A549 (cell line): ENCODE data around the gene NR1D1. TPM values are rescaled to one million over a fixed set of nuclear protein-coding genes. Genes with fewer than 3 reads are reported as not detected.

Source experiments
- CBX8 ChIP-seq: fragments of 200-600 bp; sonication (generic); IDR thresholded peaks from 2 replicates; pipeline ENCODE4 v1.6.1; 2016
- CHD2 ChIP-seq: fragments of 150-350 bp; IDR thresholded peaks from 2 replicates; pipeline ENCODE4 v1.6.1; 2014; ENCODE audit warnings: low read length; ENCODE audit not compliant: partially characterized antibody
- CHD4 ChIP-seq: fragments of 200-600 bp; sonication (generic); IDR thresholded peaks from 2 replicates; pipeline ENCODE4 v1.6.1; 2016; ENCODE audit warnings: antibody characterized with exemption, mild to moderate bottlenecking, borderline replicate concordance
- EHF ChIP-seq: fragments of 250-450 bp; sonication (Bioruptor Pico); IDR thresholded peaks from 2 replicates; pipeline ENCODE4 v1.5.0; 2020; ENCODE audit warnings: mild to moderate bottlenecking
- EHMT2 ChIP-seq: fragments of 200-600 bp; sonication (generic); IDR thresholded peaks from 2 replicates; pipeline ENCODE4 v1.6.1; 2016; ENCODE audit warnings: antibody characterized with exemption, low read depth, mild to moderate bottlenecking, moderate library complexity
- GATA3 ChIP-seq: IDR thresholded peaks from 2 replicates; pipeline ENCODE4 v1.6.1; 2012; ENCODE audit warnings: borderline replicate concordance
- HDAC2 ChIP-seq: fragments of 200-600 bp; sonication (generic); IDR thresholded peaks from 2 replicates; pipeline ENCODE4 v1.6.1; 2016
- HOXA7 ChIP-seq: fragments of 250-450 bp; sonication (Bioruptor Pico); IDR thresholded peaks from 2 replicates; pipeline ENCODE4 v1.5.0; 2020; ENCODE audit warnings: mild to moderate bottlenecking, moderate library complexity
- HOXB13 ChIP-seq: fragments of 250-450 bp; sonication (Bioruptor Pico); IDR thresholded peaks from 2 replicates; pipeline ENCODE4 v1.5.0; 2020; ENCODE audit warnings: low read depth, mild to moderate bottlenecking, moderate library complexity
- JUN ChIP-seq, 2 experiments: fragments of >200 bp; sonication (Bioruptor Twin); formaldehyde crosslinking; IDR thresholded peaks; 2 replicates in 1 of 2; 3 replicates in 1 of 2; pipeline ENCODE4 v1.6.1; 2016 to 2017
- JUNB ChIP-seq: fragments of >200 bp; sonication (Bioruptor Twin); formaldehyde crosslinking; IDR thresholded peaks from 2 replicates; pipeline ENCODE4 v1.6.1; 2016
- KDM1A ChIP-seq: fragments of 200-600 bp; sonication (generic); IDR thresholded peaks from 2 replicates; pipeline ENCODE4 v1.6.1; 2016; ENCODE audit warnings: low read depth, mild to moderate bottlenecking
- MYC ChIP-seq: IDR thresholded peaks from 2 replicates; pipeline ENCODE4 v1.6.1; 2012; ENCODE audit warnings: mild to moderate bottlenecking, inconsistent platforms, low read length, improper control_type of control experiment, borderline replicate concordance
- NPAS2 ChIP-seq: fragments of 250-450 bp; sonication (Bioruptor Pico); IDR thresholded peaks from 2 replicates; pipeline ENCODE4 v1.8.0; 2022; ENCODE audit warnings: mild to moderate bottlenecking, moderate library complexity, borderline replicate concordance
- PHF8 ChIP-seq: fragments of 200-600 bp; sonication (generic); IDR thresholded peaks from 2 replicates; pipeline ENCODE4 v1.6.1; 2016; ENCODE audit warnings: low read depth, mild to moderate bottlenecking, antibody characterized with exemption, moderate library complexity, borderline replicate concordance
- POLR2A ChIP-seq: IDR thresholded peaks from 2 replicates; pipeline ENCODE4 v1.6.1; 2012; ENCODE audit warnings: mild to moderate bottlenecking, low read length
- POLR2AphosphoS2 ChIP-seq: conservative IDR thresholded peaks from 2 replicates; pipeline ENCODE4 v1.6.1; 2012; ENCODE audit warnings: low read length, improper control_type of control experiment, inconsistent platforms
- RAD21 ChIP-seq, 2 experiments: fragments of >200 bp in 1 of 2; sonication (Bioruptor Twin) in 1 of 2; formaldehyde crosslinking in 1 of 2; IDR thresholded peaks in 1 of 2; conservative IDR thresholded peaks in 1 of 2; 2 replicates in 1 of 2; 3 replicates in 1 of 2; pipeline ENCODE4 v1.6.1; 2012 to 2018; ENCODE audit warnings: inconsistent platforms in 1 of 2
- RARB ChIP-seq: fragments of 250-450 bp; sonication (Bioruptor Pico); IDR thresholded peaks from 2 replicates; pipeline ENCODE4 v1.8.0; 2021; ENCODE audit warnings: mild to moderate bottlenecking, moderate library complexity
- RCOR1 ChIP-seq: fragments of 150-350 bp; IDR thresholded peaks from 2 replicates; pipeline ENCODE4 v1.6.1; 2014; ENCODE audit warnings: antibody characterized with exemption, low read length, low read depth
- SMC3 ChIP-seq: fragments of >200 bp; sonication (Bioruptor Twin); formaldehyde crosslinking; IDR thresholded peaks from 3 replicates; pipeline ENCODE4 v1.6.1; 2018; ENCODE audit warnings: inconsistent platforms
- ZC3H11A ChIP-seq: fragments of 450-650 bp; IDR thresholded peaks from 2 replicates; pipeline ENCODE4 v1.6.1; 2014; ENCODE audit warnings: antibody characterized with exemption, mild to moderate bottlenecking
- polyA plus RNA-seq, 4 experiments: library from polyadenylated mRNA; depleted of rRNA in 3 of 4; stranded (reverse); fragments of >200 nt; fragmentation: RNase III in 1 of 4; extraction: RNeasy Plus Mini Kit Qiagen cat#74134 plus additional on column Dnase treatment in 1 of 4; gene quantifications; 2 replicates in 3 of 4; 3 replicates in 1 of 4; pipeline ENCODE4 v1.2.3, GENCODE V29; 2011 to 2017
- TF ChIP-seq, protein P1 (sequence below): fragments of >200 bp; sonication (Bioruptor Twin); formaldehyde crosslinking; IDR thresholded peaks from 3 replicates; pipeline ENCODE4 v1.5.1; 2016
- TF ChIP-seq, protein P2 (sequence below): IDR thresholded peaks from 2 replicates; pipeline ENCODE4 v1.6.1; 2012
- TF ChIP-seq, protein P3 (sequence below): IDR thresholded peaks from 2 replicates; pipeline ENCODE4 v1.6.1; 2012
- TF ChIP-seq, protein P4 (sequence below): fragments of 450-650 bp; IDR thresholded peaks from 2 replicates; pipeline ENCODE4 v1.6.1; 2014; ENCODE audit warnings: antibody characterized with exemption
- TF ChIP-seq, protein P5 (sequence below): fragments of >200 bp; sonication (Bioruptor Twin); formaldehyde crosslinking; IDR thresholded peaks from 3 replicates; pipeline ENCODE4 v1.6.1; 2016
- TF ChIP-seq, protein P6 (sequence below): fragments of 250-450 bp; sonication (Bioruptor Pico); IDR thresholded peaks from 2 replicates; pipeline ENCODE4 v1.5.0; 2020; ENCODE audit warnings: low read depth, mild to moderate bottlenecking, moderate library complexity
- TF ChIP-seq, protein P7 (sequence below): fragments of 250-450 bp; sonication (Bioruptor Pico); IDR thresholded peaks from 2 replicates; pipeline ENCODE4 v1.5.0; 2021; ENCODE audit warnings: mild to moderate bottlenecking, moderate library complexity, borderline replicate concordance
- TF ChIP-seq, protein P8 (sequence below): fragments of 200-600 bp; sonication (generic); IDR thresholded peaks from 2 replicates; pipeline ENCODE4 v1.6.1; 2016; ENCODE audit warnings: antibody characterized with exemption, mild to moderate bottlenecking, moderate library complexity

NR1D1 gene
- polyA plus RNA-seq, 2 of the 4 experiments (the other 2 are of a cell fraction) = 1.2 to 4.4 TPM

DNA sequence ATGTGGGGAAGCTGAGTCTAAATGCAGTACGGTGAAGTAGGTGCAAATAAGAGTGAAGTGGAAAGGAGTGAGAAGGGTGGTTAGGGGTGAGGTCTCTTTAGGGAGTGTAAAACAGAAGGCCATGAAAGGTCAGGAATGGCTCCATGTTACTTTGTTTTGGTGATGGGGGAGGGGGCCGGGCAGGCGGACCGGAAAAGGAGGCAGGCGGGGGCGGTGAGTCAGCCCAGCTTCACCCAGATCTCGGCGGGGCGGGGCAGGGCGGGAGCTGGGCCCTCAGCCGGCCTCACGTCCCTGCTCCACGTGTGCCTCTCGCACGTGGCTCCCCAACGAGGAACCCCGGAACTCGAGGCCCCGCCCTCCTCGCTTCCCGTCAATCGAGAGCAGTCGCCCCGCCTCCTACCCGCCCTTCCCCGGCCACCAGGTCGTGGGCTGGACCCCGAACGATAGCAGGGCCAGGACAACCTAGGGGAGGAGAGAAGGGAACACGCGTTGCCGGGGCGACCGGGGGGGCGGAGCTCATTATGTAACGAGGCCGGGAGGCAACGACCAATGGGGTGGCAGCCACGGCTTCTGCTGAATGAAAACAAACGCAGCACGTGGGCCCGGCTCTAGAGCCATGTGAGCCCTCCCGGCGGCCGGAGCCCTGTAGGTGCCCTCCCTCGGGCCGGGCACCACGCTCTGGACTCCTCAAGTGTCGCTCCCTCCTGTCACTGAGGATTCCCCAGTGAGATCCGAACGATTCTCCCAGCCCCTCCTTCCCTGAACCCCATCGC is 1.4 kb downstream of the NR1D1 start (continued):
- TF ChIP-seq, protein P1, sequence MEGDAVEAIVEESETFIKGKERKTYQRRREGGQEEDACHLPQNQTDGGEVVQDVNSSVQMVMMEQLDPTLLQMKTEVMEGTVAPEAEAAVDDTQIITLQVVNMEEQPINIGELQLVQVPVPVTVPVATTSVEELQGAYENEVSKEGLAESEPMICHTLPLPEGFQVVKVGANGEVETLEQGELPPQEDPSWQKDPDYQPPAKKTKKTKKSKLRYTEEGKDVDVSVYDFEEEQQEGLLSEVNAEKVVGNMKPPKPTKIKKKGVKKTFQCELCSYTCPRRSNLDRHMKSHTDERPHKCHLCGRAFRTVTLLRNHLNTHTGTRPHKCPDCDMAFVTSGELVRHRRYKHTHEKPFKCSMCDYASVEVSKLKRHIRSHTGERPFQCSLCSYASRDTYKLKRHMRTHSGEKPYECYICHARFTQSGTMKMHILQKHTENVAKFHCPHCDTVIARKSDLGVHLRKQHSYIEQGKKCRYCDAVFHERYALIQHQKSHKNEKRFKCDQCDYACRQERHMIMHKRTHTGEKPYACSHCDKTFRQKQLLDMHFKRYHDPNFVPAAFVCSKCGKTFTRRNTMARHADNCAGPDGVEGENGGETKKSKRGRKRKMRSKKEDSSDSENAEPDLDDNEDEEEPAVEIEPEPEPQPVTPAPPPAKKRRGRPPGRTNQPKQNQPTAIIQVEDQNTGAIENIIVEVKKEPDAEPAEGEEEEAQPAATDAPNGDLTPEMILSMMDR = no peak
- TF ChIP-seq, protein P2, sequence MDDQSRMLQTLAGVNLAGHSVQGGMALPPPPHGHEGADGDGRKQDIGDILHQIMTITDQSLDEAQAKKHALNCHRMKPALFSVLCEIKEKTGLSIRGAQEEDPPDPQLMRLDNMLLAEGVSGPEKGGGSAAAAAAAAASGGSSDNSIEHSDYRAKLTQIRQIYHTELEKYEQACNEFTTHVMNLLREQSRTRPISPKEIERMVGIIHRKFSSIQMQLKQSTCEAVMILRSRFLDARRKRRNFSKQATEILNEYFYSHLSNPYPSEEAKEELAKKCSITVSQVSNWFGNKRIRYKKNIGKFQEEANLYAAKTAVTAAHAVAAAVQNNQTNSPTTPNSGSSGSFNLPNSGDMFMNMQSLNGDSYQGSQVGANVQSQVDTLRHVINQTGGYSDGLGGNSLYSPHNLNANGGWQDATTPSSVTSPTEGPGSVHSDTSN = no peak
- TF ChIP-seq ZC3H11A (no peak), CHD2 (peak; percentile 53), JUN (IDR thresholded peaks at IDR 0.05) (peak; percentile 52 to 77; a peak in 2 of 5 replicates), SMC3 (no peak), RAD21 (conservative IDR thresholded peaks at IDR 0.05 in 1 of 2, IDR thresholded peaks at IDR 0.05 in 1 of 2) (no peak; a peak in 1 of 5 replicates), GATA3 (peak; percentile 50; the same call in 1 of the 2 replicates), POLR2A (no peak), JUNB (peak; percentile 59), CHD4 (no peak), NPAS2 (CRISPR knock-in tag) (peak; percentile 98), HDAC2 (no peak), RCOR1 (no peak), POLR2AphosphoS2 (no peak), MYC (peak; percentile 99), EHF (CRISPR knock-in tag) (peak; percentile 50; the same call in 1 of the 2 replicates), PHF8 (no peak), KDM1A (no peak), HOXA7 (CRISPR knock-in tag) (0 out of 2 replicates have a peak, but pooled peaks have one; percentile 32), HOXB13 (peak; percentile 82), CBX8 (no peak), EHMT2 (no peak), RARB (CRISPR knock-in tag) (peak; percentile 55; the same call in 1 of the 2 replicates)
- TF ChIP-seq, protein P3, sequence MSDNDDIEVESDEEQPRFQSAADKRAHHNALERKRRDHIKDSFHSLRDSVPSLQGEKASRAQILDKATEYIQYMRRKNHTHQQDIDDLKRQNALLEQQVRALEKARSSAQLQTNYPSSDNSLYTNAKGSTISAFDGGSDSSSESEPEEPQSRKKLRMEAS = peak; percentile 99
- TF ChIP-seq, protein P4, sequence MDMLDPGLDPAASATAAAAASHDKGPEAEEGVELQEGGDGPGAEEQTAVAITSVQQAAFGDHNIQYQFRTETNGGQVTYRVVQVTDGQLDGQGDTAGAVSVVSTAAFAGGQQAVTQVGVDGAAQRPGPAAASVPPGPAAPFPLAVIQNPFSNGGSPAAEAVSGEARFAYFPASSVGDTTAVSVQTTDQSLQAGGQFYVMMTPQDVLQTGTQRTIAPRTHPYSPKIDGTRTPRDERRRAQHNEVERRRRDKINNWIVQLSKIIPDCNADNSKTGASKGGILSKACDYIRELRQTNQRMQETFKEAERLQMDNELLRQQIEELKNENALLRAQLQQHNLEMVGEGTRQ = peak; percentile 87
- TF ChIP-seq, protein P5, sequence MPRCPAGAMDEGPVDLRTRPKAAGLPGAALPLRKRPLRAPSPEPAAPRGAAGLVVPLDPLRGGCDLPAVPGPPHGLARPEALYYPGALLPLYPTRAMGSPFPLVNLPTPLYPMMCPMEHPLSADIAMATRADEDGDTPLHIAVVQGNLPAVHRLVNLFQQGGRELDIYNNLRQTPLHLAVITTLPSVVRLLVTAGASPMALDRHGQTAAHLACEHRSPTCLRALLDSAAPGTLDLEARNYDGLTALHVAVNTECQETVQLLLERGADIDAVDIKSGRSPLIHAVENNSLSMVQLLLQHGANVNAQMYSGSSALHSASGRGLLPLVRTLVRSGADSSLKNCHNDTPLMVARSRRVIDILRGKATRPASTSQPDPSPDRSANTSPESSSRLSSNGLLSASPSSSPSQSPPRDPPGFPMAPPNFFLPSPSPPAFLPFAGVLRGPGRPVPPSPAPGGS = 0 out of 3 replicates have a peak, but pooled peaks have one; percentile 38
- TF ChIP-seq, protein P6, sequence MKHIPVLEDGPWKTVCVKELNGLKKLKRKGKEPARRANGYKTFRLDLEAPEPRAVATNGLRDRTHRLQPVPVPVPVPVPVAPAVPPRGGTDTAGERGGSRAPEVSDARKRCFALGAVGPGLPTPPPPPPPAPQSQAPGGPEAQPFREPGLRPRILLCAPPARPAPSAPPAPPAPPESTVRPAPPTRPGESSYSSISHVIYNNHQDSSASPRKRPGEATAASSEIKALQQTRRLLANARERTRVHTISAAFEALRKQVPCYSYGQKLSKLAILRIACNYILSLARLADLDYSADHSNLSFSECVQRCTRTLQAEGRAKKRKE (CRISPR knock-in tag) = peak; percentile 86; the same call in 1 of the 2 replicates
- TF ChIP-seq, protein P7, sequence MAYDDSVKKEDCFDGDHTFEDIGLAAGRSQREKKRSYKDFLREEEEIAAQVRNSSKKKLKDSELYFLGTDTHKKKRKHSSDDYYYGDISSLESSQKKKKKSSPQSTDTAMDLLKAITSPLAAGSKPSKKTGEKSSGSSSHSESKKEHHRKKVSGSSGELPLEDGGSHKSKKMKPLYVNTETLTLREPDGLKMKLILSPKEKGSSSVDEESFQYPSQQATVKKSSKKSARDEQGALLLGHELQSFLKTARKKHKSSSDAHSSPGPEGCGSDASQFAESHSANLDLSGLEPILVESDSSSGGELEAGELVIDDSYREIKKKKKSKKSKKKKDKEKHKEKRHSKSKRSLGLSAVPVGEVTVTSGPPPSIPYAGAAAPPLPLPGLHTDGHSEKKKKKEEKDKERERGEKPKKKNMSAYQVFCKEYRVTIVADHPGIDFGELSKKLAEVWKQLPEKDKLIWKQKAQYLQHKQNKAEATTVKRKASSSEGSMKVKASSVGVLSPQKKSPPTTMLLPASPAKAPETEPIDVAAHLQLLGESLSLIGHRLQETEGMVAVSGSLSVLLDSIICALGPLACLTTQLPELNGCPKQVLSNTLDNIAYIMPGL = no peak
- TF ChIP-seq, protein P8, sequence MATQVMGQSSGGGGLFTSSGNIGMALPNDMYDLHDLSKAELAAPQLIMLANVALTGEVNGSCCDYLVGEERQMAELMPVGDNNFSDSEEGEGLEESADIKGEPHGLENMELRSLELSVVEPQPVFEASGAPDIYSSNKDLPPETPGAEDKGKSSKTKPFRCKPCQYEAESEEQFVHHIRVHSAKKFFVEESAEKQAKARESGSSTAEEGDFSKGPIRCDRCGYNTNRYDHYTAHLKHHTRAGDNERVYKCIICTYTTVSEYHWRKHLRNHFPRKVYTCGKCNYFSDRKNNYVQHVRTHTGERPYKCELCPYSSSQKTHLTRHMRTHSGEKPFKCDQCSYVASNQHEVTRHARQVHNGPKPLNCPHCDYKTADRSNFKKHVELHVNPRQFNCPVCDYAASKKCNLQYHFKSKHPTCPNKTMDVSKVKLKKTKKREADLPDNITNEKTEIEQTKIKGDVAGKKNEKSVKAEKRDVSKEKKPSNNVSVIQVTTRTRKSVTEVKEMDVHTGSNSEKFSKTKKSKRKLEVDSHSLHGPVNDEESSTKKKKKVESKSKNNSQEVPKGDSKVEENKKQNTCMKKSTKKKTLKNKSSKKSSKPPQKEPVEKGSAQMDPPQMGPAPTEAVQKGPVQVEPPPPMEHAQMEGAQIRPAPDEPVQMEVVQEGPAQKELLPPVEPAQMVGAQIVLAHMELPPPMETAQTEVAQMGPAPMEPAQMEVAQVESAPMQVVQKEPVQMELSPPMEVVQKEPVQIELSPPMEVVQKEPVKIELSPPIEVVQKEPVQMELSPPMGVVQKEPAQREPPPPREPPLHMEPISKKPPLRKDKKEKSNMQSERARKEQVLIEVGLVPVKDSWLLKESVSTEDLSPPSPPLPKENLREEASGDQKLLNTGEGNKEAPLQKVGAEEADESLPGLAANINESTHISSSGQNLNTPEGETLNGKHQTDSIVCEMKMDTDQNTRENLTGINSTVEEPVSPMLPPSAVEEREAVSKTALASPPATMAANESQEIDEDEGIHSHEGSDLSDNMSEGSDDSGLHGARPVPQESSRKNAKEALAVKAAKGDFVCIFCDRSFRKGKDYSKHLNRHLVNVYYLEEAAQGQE = no peak
